ENCODE results near the gene UTF1.
"Not testable (repeated sequence)": the region's sequence is repeated elsewhere in the genome, so short reads cannot be mapped to it uniquely, and the experiment has no call there.

The UTF1 gene

GRCh38 chr10:133210398-133211140, 19.4 kb upstream of the UTF1 start:
- FAIRE-seq: no peak

- no peak for FAIRE-seq
Measured at GRCh38 chr10:133211141-133211830, 18.7 kb upstream of the UTF1 start.

DNA sequence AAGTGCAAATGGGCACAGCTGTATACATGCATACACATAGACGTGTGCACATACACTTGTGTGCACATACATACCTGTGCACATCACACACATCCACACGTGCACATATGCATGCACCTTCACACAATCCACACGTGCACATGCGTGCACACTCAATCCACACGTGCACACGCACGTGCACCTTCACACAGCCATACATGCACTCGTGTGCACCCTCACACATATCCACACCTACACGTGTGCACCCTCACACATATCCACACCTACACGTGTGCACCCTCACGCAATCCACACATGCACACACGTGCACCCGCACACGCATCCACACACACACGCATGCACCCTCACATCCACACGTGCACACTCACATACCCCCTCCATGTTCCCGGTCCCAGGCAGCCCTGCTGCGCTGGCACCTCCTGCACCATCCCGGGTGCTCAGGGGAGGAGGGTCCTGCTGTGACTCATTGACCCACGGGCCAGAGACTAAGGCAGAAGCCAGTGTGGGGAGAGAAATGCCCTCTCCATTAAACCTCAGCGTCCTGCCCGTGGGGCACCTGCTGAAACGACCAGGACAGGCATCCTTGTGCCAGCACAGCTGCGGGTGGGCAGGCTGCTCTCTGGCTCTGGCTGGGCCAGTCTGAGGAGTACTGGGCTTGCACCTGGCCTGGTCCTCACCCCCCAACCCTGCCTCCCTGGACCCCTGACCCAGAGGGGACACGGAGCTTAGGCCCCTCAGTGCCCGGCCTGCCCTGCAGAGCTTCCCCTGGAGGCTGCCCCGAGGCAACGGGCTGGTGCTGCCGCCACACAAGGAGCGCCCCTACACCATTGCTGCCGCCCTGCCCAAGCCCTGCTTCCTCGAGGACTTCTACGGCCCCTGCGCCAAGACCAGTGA, 17.8 kb upstream of the UTF1 start:
- FAIRE-seq: no peak

DNA sequence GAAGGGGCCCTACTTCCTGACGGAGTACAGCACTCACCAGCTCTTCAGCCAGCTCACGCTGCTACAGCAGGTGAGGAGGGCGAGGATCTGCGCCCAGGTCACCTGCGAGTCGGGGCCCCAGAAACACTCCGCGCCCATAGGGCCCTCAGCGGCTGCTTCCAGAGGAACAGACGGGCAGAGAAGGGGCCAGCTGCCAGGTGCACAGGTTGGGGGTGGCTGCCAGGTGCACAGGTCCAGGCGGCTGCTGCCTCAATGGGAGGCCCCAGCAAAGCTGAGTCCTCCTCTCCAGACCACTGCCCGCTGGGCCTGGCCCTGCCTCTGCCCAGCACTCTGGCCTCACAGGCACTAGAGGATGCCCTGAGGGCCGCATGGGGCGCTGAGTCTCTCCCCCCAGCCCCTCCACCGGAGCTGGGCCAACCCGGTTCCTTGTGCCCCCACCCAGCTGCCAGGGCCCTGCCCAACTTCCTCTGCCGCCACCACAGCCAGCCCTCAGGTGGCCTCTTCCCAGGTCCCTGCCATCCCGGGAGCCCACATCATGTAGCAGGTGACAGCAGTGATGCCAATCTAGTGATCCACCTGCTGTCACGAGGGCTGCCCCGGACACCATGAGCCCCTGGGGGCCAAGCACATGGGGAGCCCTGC, 17.0 kb upstream of the UTF1 start:
- no peak for FAIRE-seq

DNA sequence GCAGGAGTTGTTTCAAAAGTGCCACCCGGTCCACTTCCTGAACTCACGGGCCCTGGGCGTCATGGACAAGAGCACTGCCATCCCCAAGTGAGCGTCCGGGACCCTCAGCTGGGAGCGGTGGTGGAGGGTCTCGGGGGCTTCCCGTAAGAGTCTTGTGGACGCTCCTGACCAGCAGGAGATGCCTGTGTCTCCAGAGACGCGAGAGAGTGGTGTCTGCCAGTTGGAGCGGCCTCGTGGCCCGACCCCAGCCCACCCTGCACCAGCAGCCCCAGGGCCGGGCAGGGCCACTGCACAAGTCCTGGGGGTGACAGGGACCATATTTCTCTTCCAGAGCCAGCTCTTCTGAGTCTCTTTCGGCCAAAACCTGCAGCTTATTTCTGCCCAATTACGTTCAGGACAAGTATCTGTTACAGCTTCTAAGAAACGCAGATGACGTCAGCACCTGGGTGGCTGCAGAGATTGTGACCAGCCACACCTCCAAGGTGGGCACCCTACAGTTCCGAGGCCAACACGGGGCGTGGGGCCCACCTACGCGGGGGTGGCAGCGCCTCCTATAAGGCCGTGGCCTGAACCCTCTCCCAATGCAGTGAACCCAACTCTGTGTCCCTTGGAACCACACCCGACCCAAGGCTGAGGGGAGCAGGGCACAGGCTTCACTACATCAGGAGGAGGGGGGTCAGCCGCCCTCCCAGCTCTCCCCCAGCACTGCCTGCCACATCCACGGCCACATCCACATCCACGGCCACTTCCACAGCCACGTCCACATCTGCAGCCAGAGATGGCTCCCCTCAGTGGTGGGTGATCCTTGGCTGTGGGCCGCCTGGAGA, 16.2 kb upstream of the UTF1 start:
- no peak for FAIRE-seq

- no peak for FAIRE-seq
Measured at GRCh38 chr10:133214468-133215410, 15.3 kb upstream of the UTF1 start.

GRCh38 chr10:133215586-133215985, 14.4 kb upstream of the UTF1 start:
- FAIRE-seq: no peak

GRCh38 chr10:133216776-133217175, 13.2 kb upstream of the UTF1 start:
- FAIRE-seq: no peak

DNA sequence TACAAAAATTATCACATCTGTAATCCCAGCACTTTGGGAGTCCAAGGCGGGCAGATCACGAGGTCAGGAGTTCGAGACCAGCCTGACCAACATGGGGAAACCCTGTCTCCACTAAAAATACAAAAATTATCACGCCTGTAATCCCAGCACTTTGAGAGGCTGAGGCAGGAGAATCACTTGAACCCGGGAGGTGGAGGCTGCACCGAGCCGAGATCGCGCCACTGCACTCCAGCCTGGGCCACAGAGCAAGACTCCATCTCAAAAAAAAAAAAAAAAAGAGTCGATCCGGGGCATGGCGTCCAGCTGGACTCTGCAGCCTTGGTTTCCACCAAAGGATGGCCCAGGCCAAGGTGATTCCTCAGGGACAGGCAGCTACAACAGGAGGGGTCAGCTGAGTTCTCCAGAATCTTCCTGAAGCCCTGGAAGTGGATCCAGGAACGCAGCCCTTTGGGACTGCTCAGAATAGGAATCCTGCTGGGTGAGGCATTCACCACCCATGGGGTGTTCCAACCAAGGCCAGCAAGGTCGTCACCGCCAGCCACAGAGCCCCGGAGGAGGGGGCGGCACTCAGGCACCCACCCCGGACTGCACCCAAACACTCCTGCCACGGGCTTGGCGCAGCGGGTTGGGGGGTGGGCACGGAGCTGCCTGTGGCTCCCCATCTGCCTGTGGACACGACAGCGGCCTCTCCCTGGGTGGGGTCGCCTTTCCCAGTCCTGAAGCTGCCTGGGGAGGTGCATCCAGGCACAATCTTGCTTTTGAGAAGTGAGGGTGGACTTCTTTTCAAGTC, 12.0 kb upstream of the UTF1 start:
- FAIRE-seq: no peak

DNA sequence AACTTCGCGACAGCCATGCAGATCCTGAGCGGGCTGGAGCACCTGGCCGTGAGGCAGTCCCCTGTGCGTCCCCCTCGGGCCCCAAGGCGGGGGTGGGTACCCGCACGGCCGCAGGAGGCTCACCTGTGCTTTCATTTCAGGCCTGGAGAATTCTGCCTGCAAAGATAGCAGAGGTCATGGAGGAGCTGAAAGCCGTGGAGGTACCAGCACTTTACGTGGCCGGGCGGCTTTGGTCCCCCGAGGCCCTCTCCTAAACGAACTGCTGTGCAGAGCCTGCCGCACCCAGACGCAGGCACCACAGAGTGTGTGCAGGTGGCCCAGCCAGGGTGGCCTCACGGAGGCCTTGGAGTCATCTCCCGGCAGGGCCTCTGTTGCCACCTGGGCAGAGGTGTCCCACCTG, 11.1 kb upstream of the UTF1 start:
- no peak for FAIRE-seq

- FAIRE-seq: no peak
Measured at GRCh38 chr10:133219782-133220181, 10.2 kb upstream of the UTF1 start.

DNA sequence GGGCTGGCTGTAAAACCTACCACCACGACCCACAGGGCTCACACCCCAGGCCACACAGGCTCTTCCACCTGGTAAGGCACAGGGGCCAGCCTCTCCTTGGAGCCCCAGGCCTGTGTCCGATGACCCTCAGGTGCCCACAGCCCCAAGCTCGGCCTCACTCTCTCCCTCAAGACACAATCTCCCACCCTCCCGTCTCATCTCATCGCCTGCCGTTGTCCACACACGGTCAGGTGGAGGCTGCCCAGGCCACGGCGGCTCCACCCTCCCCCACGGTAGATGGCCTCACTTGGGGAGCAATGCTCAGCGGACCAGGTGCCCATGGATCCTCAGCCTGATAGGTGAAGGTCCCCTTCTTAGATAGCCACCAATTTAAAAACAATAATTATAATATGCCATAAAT, 8.7 kb upstream of the UTF1 start:
- no peak for FAIRE-seq

DNA sequence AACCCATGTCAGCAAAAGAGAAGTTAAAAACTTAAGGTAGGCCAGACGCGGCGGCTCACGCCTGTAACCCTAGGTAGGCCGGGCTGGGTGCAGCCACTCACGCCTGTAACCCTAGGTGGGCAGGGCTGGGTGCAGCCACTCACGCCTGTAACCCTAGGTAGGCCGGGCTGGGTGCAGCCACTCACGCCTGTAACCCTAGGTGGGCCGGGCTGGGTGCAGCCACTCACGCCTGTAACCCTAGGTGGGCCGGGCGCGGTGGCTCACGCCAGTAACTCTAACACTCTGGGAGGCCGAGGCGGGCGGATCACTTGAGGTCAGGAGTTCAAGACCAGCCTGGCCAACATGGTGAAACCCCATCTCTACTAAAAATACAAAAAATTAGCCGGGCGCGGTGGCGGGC, 8.3 kb upstream of the UTF1 start:
- not testable (repeated sequence) for FAIRE-seq

DNA sequence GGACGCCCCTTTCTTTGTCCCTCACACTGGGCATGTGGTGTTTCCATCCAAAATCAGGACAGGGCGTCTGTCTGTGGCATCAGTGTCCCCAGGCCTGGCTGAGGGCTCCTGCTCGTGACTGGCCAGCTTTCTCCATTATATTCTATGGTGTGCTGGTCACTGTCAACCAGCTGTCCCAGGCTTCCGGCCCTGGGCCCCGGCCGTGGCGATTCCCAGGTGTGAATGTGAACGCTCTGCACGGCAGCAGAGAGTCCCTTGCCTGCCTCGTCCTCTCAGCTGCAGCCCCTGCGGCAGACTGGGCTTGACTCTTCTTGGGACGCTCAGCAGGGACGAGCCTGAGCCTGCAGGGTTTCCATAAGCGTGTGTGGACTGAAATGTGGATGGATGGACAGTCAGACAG, 5.9 kb upstream of the UTF1 start:
- no peak for FAIRE-seq

GRCh38 chr10:133224756-133225372, 5.2 kb upstream of the UTF1 start:
- FAIRE-seq: no peak

GRCh38 chr10:133225707-133226191, 4.3 kb upstream of the UTF1 start:
- FAIRE-seq: no peak

DNA sequence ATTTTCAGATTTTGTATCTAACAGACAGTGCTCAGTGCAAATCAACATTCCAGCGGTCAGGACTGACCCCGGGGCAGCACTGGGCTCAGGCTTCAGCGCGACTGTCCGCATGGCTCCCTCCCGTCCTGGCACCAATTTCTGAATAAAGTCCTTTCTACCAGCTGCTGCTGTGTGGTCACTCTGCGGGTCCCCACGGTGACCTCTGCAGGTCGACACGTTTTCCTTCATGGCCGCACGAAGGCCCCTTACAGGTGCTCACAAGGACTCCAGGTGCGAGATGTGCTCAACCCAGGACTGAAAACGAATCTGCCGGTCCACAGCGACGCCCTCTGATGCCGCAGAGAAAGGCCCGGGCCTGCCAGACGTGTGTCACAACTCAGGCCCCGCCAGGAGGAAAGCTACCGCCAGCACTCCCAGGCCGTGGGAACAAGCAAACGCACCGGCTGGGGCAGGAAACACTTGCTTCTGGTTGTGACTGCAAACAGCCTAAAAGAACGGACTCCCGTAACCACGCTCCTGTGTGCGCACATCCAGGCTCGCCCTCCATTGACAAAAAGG, 3.7 kb upstream of the UTF1 start:
- no peak for FAIRE-seq

DNA sequence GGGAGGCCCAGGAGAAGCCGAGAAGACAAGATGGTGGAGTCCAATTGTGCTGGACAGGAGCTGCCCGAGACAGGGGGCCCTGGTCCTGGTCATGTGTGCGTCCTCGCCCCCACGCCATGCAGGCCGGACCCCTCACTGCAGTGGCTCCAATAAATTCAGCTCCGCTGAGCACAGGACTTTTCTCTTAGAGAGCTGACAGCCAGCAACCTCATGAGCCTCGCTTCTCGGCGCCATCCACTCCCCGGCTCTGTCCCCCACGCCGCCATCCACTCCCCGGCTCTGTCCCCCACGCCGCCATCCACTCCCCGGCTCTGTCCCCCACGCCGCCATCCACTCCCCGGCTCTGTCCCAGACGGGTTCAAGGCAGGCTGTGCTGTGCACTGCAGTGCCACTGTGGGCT, 2.8 kb upstream of the UTF1 start:
- no peak for FAIRE-seq
